Panc1 (cell line): Measurements from ENCODE around the gene EPC1.

Source experiments
- POLR2AphosphoS5 ChIP-seq: IDR thresholded peaks from 2 replicates; pipeline ENCODE4 v1.6.1; 2012; ENCODE audit warnings: mild to moderate bottlenecking, low read depth, low read length, moderate library complexity
- SIN3A ChIP-seq: IDR thresholded peaks from 2 replicates; pipeline ENCODE4 v1.6.1; 2012; ENCODE audit warnings: low read depth, mild to moderate bottlenecking, low read length, moderate library complexity, borderline replicate concordance; ENCODE audit not compliant: insufficient read depth
- TF ChIP-seq, protein P1 (sequence below): fragments of 450-650 bp; IDR thresholded peaks from 2 replicates; pipeline ENCODE4 v1.5.1; 2017; ENCODE audit warnings: mild to moderate bottlenecking
- TF ChIP-seq, protein P2 (sequence below), 2 experiments: IDR thresholded peaks; 2 replicates each; pipeline ENCODE4 v1.6.1; 2011 to 2012; ENCODE audit warnings: low read depth in 2 of 2, control low read depth in 1 of 2, low read length in 1 of 2, mild to moderate bottlenecking in 1 of 2, moderate library complexity in 1 of 2; ENCODE audit not compliant: insufficient read depth in 1 of 2

DNA sequence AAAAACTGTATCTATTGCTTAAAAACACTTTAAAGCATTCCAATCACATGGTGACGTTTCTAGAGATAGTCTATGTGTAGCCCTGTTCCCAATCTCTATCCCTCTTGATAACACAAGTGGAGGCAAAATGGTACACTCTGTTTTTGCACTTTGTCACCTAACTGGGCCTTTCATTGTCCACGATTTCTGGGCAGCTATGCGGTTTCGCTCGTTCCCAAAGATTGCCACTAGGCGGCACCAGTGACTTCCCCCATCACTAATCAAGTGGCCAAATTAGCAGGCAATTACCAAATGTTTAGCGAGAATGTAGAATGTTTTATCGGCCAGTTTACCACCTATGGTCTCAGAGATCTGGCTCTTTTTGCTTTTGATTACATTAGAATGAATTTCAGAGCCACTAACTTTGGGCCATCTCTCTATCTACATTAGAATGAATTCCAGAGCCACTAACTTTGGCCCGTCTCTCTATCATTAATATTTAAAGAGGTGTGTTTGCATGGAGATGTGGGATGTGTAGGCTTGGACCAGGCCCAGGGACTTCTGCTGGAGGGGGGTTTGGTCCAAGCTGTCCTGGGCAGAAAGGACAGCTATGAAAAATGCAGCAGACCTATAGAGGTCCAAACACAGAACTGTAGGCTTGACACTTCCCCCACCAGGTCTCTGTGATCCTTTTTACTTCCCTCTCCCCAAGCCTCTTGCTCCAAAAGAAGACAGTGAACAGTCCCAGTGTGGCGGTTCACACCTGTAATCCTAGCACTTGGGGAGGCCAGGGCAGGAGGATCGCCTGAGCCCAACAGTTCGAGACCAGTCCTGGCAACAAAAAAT lies 90.1 kb downstream of the EPC1 start:
- TF ChIP-seq, protein P1, sequence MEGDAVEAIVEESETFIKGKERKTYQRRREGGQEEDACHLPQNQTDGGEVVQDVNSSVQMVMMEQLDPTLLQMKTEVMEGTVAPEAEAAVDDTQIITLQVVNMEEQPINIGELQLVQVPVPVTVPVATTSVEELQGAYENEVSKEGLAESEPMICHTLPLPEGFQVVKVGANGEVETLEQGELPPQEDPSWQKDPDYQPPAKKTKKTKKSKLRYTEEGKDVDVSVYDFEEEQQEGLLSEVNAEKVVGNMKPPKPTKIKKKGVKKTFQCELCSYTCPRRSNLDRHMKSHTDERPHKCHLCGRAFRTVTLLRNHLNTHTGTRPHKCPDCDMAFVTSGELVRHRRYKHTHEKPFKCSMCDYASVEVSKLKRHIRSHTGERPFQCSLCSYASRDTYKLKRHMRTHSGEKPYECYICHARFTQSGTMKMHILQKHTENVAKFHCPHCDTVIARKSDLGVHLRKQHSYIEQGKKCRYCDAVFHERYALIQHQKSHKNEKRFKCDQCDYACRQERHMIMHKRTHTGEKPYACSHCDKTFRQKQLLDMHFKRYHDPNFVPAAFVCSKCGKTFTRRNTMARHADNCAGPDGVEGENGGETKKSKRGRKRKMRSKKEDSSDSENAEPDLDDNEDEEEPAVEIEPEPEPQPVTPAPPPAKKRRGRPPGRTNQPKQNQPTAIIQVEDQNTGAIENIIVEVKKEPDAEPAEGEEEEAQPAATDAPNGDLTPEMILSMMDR = peak; percentile 89
- TF ChIP-seq POLR2AphosphoS5 (no peak), SIN3A (no peak)
- TF ChIP-seq, protein P2, sequence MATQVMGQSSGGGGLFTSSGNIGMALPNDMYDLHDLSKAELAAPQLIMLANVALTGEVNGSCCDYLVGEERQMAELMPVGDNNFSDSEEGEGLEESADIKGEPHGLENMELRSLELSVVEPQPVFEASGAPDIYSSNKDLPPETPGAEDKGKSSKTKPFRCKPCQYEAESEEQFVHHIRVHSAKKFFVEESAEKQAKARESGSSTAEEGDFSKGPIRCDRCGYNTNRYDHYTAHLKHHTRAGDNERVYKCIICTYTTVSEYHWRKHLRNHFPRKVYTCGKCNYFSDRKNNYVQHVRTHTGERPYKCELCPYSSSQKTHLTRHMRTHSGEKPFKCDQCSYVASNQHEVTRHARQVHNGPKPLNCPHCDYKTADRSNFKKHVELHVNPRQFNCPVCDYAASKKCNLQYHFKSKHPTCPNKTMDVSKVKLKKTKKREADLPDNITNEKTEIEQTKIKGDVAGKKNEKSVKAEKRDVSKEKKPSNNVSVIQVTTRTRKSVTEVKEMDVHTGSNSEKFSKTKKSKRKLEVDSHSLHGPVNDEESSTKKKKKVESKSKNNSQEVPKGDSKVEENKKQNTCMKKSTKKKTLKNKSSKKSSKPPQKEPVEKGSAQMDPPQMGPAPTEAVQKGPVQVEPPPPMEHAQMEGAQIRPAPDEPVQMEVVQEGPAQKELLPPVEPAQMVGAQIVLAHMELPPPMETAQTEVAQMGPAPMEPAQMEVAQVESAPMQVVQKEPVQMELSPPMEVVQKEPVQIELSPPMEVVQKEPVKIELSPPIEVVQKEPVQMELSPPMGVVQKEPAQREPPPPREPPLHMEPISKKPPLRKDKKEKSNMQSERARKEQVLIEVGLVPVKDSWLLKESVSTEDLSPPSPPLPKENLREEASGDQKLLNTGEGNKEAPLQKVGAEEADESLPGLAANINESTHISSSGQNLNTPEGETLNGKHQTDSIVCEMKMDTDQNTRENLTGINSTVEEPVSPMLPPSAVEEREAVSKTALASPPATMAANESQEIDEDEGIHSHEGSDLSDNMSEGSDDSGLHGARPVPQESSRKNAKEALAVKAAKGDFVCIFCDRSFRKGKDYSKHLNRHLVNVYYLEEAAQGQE (IDR thresholded peaks at IDR 0.05; ENCODE audit: insufficient read depth in 1 of 2, low read depth in 2 of 2, low read length in 1 of 2) = no peak
